ENCODE results near the gene EPHA3. TPM values are rescaled to one million over a fixed set of nuclear protein-coding genes. Genes with fewer than 3 reads are reported as not detected.

The EPHA3 gene
- total and polyA plus RNA-seq, 2 donors (not counting 1 experiment from before 2014, with no cell fraction given) = 0.01 TPM; not detected in 1

- POLR2A ChIA-PET = no interaction called here
- Histone ChIP-seq H3K9ac (ENCODE audit: low read length) (no peak overlapping the region), H3K27ac (ENCODE audit: low read length in 2 of 2) (no peak overlapping the region), H4K20me1 (ENCODE audit: control insufficient read depth, insufficient read depth, low read length, poor library complexity, severe bottlenecking) (no peaks in the 10 kb centered on the region), H3K4me3 (ENCODE audit: control extremely low read depth in 1 of 5, extremely low read depth in 1 of 5, insufficient read depth in 1 of 5, low read depth in 2 of 5, low read length in 4 of 5) (no peak overlapping the region), H3K36me3 (replicated peaks in 1 of 2; ENCODE audit: control extremely low read depth in 1 of 2, control insufficient read depth in 1 of 2, extremely low read depth in 1 of 2, insufficient read depth in 2 of 2, low read length in 1 of 2) (no peaks in the 10 kb centered on the region), H2AFZ (ENCODE audit: insufficient read depth, low read depth, low read length, poor library complexity, severe bottlenecking) (no peak overlapping the region), H3K4me2 (replicated peaks; ENCODE audit: low read depth, low read length, poor library complexity, severe bottlenecking) (no peak overlapping the region), H3K4me1 (ENCODE audit: control insufficient read depth in 2 of 2, insufficient read depth in 2 of 2, low read length in 2 of 2) (no peaks in the 10 kb centered on the region), H3K27me3 (replicated peaks in 1 of 4; ENCODE audit: control extremely low read depth in 1 of 4, control insufficient read depth in 3 of 4, insufficient read depth in 4 of 4, low read length in 3 of 4) (no peaks in the 10 kb centered on the region), H3K9me3 (ENCODE audit: control extremely low read depth in 1 of 3, control insufficient read depth in 2 of 3, insufficient read depth in 1 of 3, low read length in 2 of 3) (peaks cover 0 to 3% (median 0%) of the 10 kb centered on the region in 3 donors), H3K79me2 (ENCODE audit: control insufficient read depth, insufficient read depth, low read length) (no peaks in the 10 kb centered on the region)
- Mint-ChIP-seq H3K4me3 (no peak overlapping the region), H3K9me3 (ENCODE audit: insufficient read depth) (no peaks in the 10 kb centered on the region), H3K4me1 (no peaks in the 10 kb centered on the region), H3K27me3 (no peaks in the 10 kb centered on the region), H3K27ac (no peak overlapping the region)
- 50% methylated on average over 1 of the region's 2 CpGs for WGBS (ENCODE audit: insufficient coverage)
- ATAC-seq (ENCODE audit: low read depth) = no peak
- TF ChIP-seq CTCF (IDR thresholded peaks at IDR 0.05) = no peak
- TF ChIP-seq EZH2 (IDR thresholded peaks at IDR 0.05; ENCODE audit: borderline replicate concordance, insufficient read depth, low read depth, low read length, poor library complexity, severe bottlenecking) = no peak
- intact Hi-C loops (cut with micrococcal nuclease) = no loop called here
- CTCF ChIA-PET = no interaction called here
- DNase-seq = no peak
These were observed 212.8 kb downstream of the EPHA3 start for GRCh38 chr3:89320186-89320585.

- ATAC-seq (ENCODE audit: low read depth) (no peak), DNase-seq (no peak)
- ChIA-PET CTCF (no interaction called here), POLR2A (no interaction called here)
- Mint-ChIP-seq H3K4me1 (no peaks in the 10 kb centered on the region), H3K9me3 (ENCODE audit: insufficient read depth) (peaks cover 3% of the 10 kb centered on the region), H3K27me3 (no peaks in the 10 kb centered on the region), H3K4me3 (no peak overlapping the region), H3K27ac (no peak overlapping the region)
- no CpG with 5 or more reads among the region's 1 CpG for WGBS (ENCODE audit: insufficient coverage)
- TF ChIP-seq EZH2 (IDR thresholded peaks at IDR 0.05; ENCODE audit: borderline replicate concordance, insufficient read depth, low read depth, low read length, poor library complexity, severe bottlenecking) (no peak), CTCF (IDR thresholded peaks at IDR 0.05) (no peak)
- peaks cover 0 to 3% (median 0%) of the 10 kb centered on the region in 3 donors for H3K9me3 ChIP-seq (ENCODE audit: control extremely low read depth in 1 of 3, control insufficient read depth in 2 of 3, insufficient read depth in 1 of 3, low read length in 2 of 3)
- intact Hi-C loops (cut with micrococcal nuclease) = no loop called here
- H2AFZ ChIP-seq (ENCODE audit: insufficient read depth, low read depth, low read length, poor library complexity, severe bottlenecking) = no peak overlapping the region
- no peak overlapping the region for H3K9ac ChIP-seq (ENCODE audit: low read length)
- no peaks in the 10 kb centered on the region for H3K27me3 ChIP-seq (replicated peaks in 1 of 4; ENCODE audit: control extremely low read depth in 1 of 4, control insufficient read depth in 3 of 4, insufficient read depth in 4 of 4, low read length in 3 of 4)
- no peak overlapping the region for H3K4me2 ChIP-seq (replicated peaks; ENCODE audit: low read depth, low read length, poor library complexity, severe bottlenecking)
- no peaks in the 10 kb centered on the region for H3K79me2 ChIP-seq (ENCODE audit: control insufficient read depth, insufficient read depth, low read length)
- no peaks in the 10 kb centered on the region for H3K36me3 ChIP-seq (replicated peaks in 1 of 2; ENCODE audit: control extremely low read depth in 1 of 2, control insufficient read depth in 1 of 2, extremely low read depth in 1 of 2, insufficient read depth in 2 of 2, low read length in 1 of 2)
- H3K4me1 ChIP-seq (ENCODE audit: control insufficient read depth in 2 of 2, insufficient read depth in 2 of 2, low read length in 2 of 2) = no peaks in the 10 kb centered on the region
- H3K27ac ChIP-seq (ENCODE audit: low read length in 2 of 2) = no peak overlapping the region
- no peaks in the 10 kb centered on the region for H4K20me1 ChIP-seq (ENCODE audit: control insufficient read depth, insufficient read depth, low read length, poor library complexity, severe bottlenecking)
- no peak overlapping the region for H3K4me3 ChIP-seq (ENCODE audit: control extremely low read depth in 1 of 5, extremely low read depth in 1 of 5, insufficient read depth in 1 of 5, low read depth in 2 of 5, low read length in 4 of 5)
These were observed 219.6 kb downstream of the EPHA3 start for GRCh38 chr3:89326997-89327396.

Measured in B cell (primary cell).